Kidney (tissue), 14 donors: Measurements from ENCODE around the gene RSBN1L. TPM values are rescaled to one million over a fixed set of nuclear protein-coding genes. Genes with fewer than 3 reads are reported as not detected.

ENCODE experiments used
- DNase-seq, 5 donors: peaks; one replicate each; pipeline ENCODE4 v3.0.0-alpha.2; 2013 to 2020
- FAIRE-seq: peaks from 2 replicates; lab custom pipeline; 2012; peaks lifted over from hg19 to GRCh38; lab: Jason Lieb, UNC
- H3K27ac ChIP-seq, 2 donors: one replicate each; pipeline ENCODE4 v1.7.0; 2013; ENCODE audit warnings: low read depth in 2 of 2, low read length in 2 of 2, inconsistent platforms in 1 of 2
- H3K27me3 ChIP-seq: one replicate; pipeline ENCODE4 v1.7.1; 2013; ENCODE audit warnings: low read length, inconsistent platforms; ENCODE audit not compliant: control insufficient read depth, insufficient read depth
- H3K36me3 ChIP-seq, 3 donors: one replicate each; pipeline versions ENCODE4 v1.7.0 to v1.7.1; 2013; ENCODE audit warnings: low read length in 3 of 3, control low read depth in 1 of 3, inconsistent platforms in 1 of 3; ENCODE audit not compliant: insufficient read depth in 3 of 3, control insufficient read depth in 2 of 3
- H3K4me1 ChIP-seq, 3 donors: one replicate each; pipeline versions ENCODE4 v1.7.0 to v1.7.1; 2013; ENCODE audit warnings: low read length in 3 of 3, inconsistent platforms in 1 of 3, low read depth in 1 of 3; ENCODE audit not compliant: control insufficient read depth in 2 of 3, insufficient read depth in 2 of 3
- H3K4me3 ChIP-seq, 3 donors: one replicate each; pipeline versions ENCODE4 v1.7.0 to v1.8.1; 2013; ENCODE audit warnings: low read length in 3 of 3, control low read depth in 1 of 3, inconsistent platforms in 1 of 3
- H3K9ac ChIP-seq, 3 donors: one replicate each; pipeline versions ENCODE4 v1.7.0 to v1.7.1; 2013; ENCODE audit warnings: low read length in 3 of 3, control low read depth in 1 of 3, inconsistent platforms in 1 of 3
- H3K9me3 ChIP-seq, 3 donors: one replicate each; pipeline versions ENCODE4 v1.7.0 to v1.7.1; 2013; ENCODE audit warnings: low read length in 3 of 3, control low read depth in 1 of 3, inconsistent platforms in 1 of 3; ENCODE audit not compliant: control insufficient read depth in 2 of 3, insufficient read depth in 1 of 3
- CTCF ChIP-seq: IDR thresholded peaks from 3 replicates; pipeline ENCODE4 v1.5.1; 2012; ENCODE audit warnings: mild to moderate bottlenecking, moderate library complexity, borderline replicate concordance; ENCODE audit not compliant: insufficient read depth; ENCODE audit errors: extremely low read depth
- intact Hi-C: fragments of 100-400 bp; cut with DNase I; formaldehyde crosslinking; loops from one replicate; pipeline ENCODE4 v1.11.1; 2022
- polyA plus RNA-seq: library from polyadenylated mRNA; stranded (reverse); fragments of 350-450 nt; fragmentation: Illumina TruSeq; extraction: RNeasy Lipid Tissue Mini Kit (QIAGEN cat#74804); gene quantifications from one replicate; pipeline ENCODE4 v1.2.3, GENCODE V29; 2014; ENCODE audit warnings: low read depth, low replicate concordance; ENCODE audit not compliant: insufficient read depth
- total RNA-seq: library from RNA; stranded (reverse); fragmentation: NEBNext Ultra II Directional; extraction: Animal tissue kit (Norgen Biotek cat#: 25700); gene quantifications from one replicate; pipeline ENCODE4 v1.2.1, GENCODE V29; 2021
- donor health status: control.
- donor health status: control.
- donor health status: control.
- donor health status: control.
- donor health status: control.
- donor health status: DM: yes; HTN: yes; CAD: no.
- donor health status: Normal renal cell carcinoma (clear cell type).

Gene RSBN1L
- total and polyA plus RNA-seq, 2 donors from 2014 or later: 7.3 to 18.0 TPM

- FAIRE-seq (no peak), DNase-seq (no peak)
- Histone ChIP-seq H3K36me3 (peaks cover 0 to 2% (median 0%) of the 10 kb centered on the region in 3 donors), H3K9ac (no peak overlapping the region), H3K27me3 (no peaks in the 10 kb centered on the region), H3K4me3 (no peak overlapping the region), H3K4me1 (peaks cover 0 to 5% (median 0%) of the 10 kb centered on the region in 3 donors), H3K9me3 (no peaks in the 10 kb centered on the region), H3K27ac (no peak overlapping the region)
- no peak for TF ChIP-seq CTCF
- intact Hi-C loops: no loop called here
Measured at GRCh38 chr7:77791956-77792355, 95.7 kb downstream of the RSBN1L start.

GRCh38 chr7:77794000-77794399, 97.7 kb downstream of the RSBN1L start:
- Histone ChIP-seq H3K9me3 (no peaks in the 10 kb centered on the region), H3K27me3 (no peaks in the 10 kb centered on the region), H3K27ac (no peak overlapping the region), H3K4me1 (peaks cover 0 to 12% (median 0%) of the 10 kb centered on the region in 3 donors), H3K4me3 (no peak overlapping the region), H3K36me3 (peaks cover 0 to 2% (median 0%) of the 10 kb centered on the region in 3 donors), H3K9ac (no peak overlapping the region)
- peak in 1 of 5 donors; percentile 3 for DNase-seq
- no peak for FAIRE-seq
- no peak for TF ChIP-seq CTCF
- intact Hi-C loops: no loop called here

- Histone ChIP-seq H3K4me3 (no peak overlapping the region), H3K27ac (no peak overlapping the region), H3K9ac (peak overlapping the region in 1 of 3 donors; percentile 5), H3K27me3 (no peaks in the 10 kb centered on the region), H3K4me1 (peaks cover 0 to 16% (median 3%) of the 10 kb centered on the region in 3 donors), H3K36me3 (peaks cover 0 to 2% (median 0%) of the 10 kb centered on the region in 3 donors), H3K9me3 (no peaks in the 10 kb centered on the region)
- DNase-seq: no peak
- intact Hi-C loops: no loop called here
- TF ChIP-seq CTCF: no peak
- FAIRE-seq: no peak
Measured at GRCh38 chr7:77796109-77796508, 99.8 kb downstream of the RSBN1L start.

GRCh38 chr7:77796960-77797359, 100.7 kb downstream of the RSBN1L start:
- intact Hi-C loops: no loop called here
- peaks cover 0 to 16% (median 3%) of the 10 kb centered on the region in 3 donors for H3K4me1 ChIP-seq
- FAIRE-seq (no peak), DNase-seq (no peak)
- peak overlapping the region in 1 of 2 donors; percentile 30 for H3K27ac ChIP-seq
- peaks cover 0 to 2% (median 0%) of the 10 kb centered on the region in 3 donors for H3K36me3 ChIP-seq
- no peaks in the 10 kb centered on the region for H3K27me3 ChIP-seq
- no peak for TF ChIP-seq CTCF
- peak overlapping the region; percentile 87 to 96 (median 94) for H3K4me3 ChIP-seq
- H3K9ac ChIP-seq: peak overlapping the region; percentile 87 to 94 (median 94)
- H3K9me3 ChIP-seq: no peaks in the 10 kb centered on the region
